GM12801 (cell line): Measurements from ENCODE around the gene LIPE.
A peak's percentile ranks its signal among the peaks of the same experiment; 100 is the strongest.

ENCODE experiments used
- TF ChIP-seq, protein P1 (sequence below): IDR thresholded peaks from one replicate; pipeline ENCODE4 v1.5.1; 2011; ENCODE audit warnings: control low read depth; ENCODE audit not compliant: insufficient read length; ENCODE audit errors: extremely low read depth

The LIPE gene

DNA sequence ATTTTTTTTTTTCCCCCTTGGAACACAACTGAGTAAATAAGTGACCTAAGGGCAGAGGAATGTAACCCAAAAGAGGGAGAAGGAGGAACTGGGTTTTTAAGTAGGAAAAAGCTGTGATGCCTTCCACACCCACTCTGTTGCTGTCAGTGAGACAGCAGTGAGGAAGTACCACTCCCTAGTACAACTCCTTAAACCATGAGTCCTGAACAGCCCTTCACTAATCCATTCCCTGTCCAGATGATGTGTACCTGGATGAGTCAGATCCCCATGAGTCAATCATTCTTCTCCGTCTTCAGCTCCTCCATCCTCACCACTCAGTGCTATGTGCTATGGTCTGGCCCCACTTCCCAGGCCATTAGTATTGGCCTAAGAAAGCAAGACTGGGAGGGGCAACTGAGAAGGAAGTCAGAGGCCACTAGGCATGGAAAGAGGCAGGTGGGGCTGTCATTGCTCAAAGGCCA, 28.5 kb upstream of the LIPE start:
- TF ChIP-seq, protein P1, sequence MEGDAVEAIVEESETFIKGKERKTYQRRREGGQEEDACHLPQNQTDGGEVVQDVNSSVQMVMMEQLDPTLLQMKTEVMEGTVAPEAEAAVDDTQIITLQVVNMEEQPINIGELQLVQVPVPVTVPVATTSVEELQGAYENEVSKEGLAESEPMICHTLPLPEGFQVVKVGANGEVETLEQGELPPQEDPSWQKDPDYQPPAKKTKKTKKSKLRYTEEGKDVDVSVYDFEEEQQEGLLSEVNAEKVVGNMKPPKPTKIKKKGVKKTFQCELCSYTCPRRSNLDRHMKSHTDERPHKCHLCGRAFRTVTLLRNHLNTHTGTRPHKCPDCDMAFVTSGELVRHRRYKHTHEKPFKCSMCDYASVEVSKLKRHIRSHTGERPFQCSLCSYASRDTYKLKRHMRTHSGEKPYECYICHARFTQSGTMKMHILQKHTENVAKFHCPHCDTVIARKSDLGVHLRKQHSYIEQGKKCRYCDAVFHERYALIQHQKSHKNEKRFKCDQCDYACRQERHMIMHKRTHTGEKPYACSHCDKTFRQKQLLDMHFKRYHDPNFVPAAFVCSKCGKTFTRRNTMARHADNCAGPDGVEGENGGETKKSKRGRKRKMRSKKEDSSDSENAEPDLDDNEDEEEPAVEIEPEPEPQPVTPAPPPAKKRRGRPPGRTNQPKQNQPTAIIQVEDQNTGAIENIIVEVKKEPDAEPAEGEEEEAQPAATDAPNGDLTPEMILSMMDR = no peak

DNA sequence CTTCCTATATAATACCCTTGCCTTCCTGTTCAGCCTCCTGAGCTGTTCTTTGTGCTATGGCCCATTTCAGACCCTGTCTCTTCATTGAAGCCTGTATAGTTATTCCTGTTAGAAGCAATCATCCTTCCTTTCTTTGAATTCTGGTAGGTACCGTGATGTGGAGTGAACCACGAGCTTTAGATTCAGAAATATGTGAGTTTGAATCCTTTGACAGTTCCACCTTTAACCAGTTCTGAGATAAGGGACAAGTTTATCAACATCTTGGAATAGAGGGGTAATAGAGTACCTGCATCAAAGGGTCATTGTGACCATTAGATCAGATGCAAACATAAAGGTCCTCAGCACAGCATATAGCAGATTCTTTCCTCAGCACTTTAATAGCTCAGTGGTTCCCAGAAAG, 27.9 kb upstream of the LIPE start:
- TF ChIP-seq, protein P1 = no peak

DNA sequence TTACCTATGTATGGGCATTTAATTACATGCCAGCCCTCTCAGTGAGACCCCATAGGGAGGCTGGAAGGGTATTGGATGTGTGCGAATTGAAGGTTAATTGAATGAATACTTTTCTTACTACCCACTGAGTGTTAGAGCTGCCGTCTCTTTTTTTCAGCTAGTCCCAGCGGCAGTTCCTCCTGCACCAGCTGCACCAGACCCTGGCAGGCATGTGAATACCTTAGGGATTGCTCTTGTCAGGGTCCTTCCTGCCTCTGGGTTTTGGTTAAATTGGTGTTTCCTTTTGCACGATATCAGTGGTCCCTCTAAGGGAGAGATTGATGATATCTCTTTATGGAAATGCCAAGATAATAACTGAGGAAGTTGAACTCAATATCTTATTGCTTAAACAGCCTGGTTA, 25.4 kb upstream of the LIPE start:
- TF ChIP-seq, protein P1 = no peak

DNA sequence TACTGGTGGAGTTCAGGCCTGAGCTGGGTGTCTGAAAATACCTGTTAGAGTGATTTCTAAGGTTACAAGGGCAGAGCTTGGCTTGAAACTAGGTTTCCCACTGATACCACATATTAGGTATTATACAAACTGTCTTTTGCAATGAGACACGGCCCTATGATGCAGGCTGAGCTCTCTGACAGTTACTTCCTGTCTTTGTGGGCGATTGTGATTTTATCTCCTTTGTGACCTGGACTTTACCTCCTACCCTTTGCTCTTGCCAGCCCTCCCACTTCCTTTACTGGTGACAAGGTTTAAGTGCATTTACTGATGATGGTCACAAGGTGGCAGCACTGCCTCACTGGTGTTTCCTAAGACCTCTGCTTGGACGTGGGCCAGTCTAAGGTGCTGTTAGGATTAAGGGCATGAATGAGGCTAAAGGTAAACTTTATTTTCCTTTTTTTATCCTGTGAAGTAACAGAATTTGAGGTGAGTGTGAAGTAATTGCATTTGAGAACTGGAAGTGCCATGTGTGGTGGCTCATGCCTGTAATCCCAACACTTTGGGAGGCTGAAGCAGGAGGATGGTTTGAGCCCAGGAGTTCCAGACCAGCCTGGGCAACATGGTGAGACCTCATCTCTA, 23.2 kb upstream of the LIPE start:
- TF ChIP-seq, protein P1 = peak; percentile 35

DNA sequence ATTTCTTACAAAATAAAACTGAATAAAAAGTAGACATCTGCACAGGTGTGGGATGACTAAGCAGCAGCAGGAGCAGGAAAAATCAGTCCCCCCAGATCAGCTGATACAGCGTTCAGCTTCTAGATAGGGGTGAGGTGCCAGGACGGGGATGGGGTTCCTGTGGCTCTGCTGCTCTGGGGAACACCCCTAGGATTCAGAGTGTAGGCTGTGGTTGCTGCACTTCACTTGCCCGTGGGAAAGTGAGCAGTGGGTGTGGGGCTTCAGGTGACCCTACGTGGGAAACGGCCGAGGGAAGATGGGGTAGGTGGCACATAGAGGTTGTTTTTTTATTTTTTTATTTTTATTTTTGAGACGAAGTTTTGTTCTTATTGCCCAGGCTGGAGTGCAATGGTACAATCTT, 18.8 kb upstream of the LIPE start:
- TF ChIP-seq, protein P1 = no peak

DNA sequence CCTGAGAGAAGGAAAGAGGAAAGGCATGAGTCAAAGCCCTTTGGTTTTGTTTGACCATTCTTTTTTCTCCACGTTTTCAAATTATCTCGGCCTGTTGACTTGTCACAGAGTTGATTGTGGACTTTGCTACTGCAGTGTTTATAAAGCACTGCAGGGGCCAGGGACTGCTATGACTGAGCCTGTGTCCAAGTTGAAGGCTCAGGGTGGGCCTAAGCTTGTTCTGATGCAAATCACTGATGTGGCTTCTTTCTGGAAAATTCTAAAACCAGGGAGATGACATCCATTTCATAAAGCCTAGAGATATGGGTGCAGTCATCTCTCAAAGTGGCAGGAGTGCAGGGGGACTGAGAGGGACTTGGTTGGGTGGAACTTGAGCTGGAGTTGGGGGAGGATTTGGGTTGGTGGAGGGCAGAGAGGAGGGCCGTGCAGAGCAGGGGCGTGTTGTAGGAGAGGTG, 16.8 kb upstream of the LIPE start:
- TF ChIP-seq, protein P1 = no peak

DNA sequence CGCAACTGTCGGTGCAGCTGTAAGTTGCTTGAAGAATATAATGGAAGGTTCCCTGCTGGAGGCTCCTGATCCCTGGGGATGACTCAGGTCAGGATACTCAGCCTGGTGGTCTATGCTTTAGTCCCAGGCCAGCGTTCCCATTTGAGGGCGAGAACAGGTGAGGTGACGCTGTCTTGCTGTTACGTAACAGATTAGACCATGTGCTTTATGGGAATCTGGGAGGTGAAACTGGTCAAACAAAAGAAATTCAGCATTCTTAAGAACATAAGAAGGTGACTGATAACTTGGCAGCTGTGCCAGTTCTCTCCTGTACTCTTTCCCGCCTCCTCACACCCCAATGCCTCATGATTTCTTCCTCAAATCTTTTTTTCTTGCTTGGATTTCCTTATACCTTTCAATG, 15.6 kb upstream of the LIPE start, which contains the start of gene CXCL17:
CXCL17 (minus strand) TSS at position 114 of the 400 bp plus-strand sequence. CDS start 114 bp downstream, outside the sequence.
- TF ChIP-seq, protein P1 = no peak
